ENCODE measurements around the gene HOXC11. TPM values are rescaled to one million over a fixed set of nuclear protein-coding genes. Genes with fewer than 3 reads are reported as not detected.

Gene HOXC11
- total RNA-seq, 1 donor from 2014 or later, result not detected

GRCh38 chr12:53958128-53958527, 14.8 kb upstream of the HOXC11 start:
- DNase-seq, result no peak

- DNase-seq, result no peak
These were observed 13.6 kb upstream of the HOXC11 start for GRCh38 chr12:53959314-53959713.

GRCh38 chr12:53960187-53961024, 12.5 kb upstream of the HOXC11 start:
- no peak for DNase-seq

- no peak for DNase-seq
These were observed 11.7 kb upstream of the HOXC11 start for GRCh38 chr12:53961025-53961761.

- no peak for DNase-seq
These were observed 9.9 kb upstream of the HOXC11 start for GRCh38 chr12:53963005-53963404.

DNA sequence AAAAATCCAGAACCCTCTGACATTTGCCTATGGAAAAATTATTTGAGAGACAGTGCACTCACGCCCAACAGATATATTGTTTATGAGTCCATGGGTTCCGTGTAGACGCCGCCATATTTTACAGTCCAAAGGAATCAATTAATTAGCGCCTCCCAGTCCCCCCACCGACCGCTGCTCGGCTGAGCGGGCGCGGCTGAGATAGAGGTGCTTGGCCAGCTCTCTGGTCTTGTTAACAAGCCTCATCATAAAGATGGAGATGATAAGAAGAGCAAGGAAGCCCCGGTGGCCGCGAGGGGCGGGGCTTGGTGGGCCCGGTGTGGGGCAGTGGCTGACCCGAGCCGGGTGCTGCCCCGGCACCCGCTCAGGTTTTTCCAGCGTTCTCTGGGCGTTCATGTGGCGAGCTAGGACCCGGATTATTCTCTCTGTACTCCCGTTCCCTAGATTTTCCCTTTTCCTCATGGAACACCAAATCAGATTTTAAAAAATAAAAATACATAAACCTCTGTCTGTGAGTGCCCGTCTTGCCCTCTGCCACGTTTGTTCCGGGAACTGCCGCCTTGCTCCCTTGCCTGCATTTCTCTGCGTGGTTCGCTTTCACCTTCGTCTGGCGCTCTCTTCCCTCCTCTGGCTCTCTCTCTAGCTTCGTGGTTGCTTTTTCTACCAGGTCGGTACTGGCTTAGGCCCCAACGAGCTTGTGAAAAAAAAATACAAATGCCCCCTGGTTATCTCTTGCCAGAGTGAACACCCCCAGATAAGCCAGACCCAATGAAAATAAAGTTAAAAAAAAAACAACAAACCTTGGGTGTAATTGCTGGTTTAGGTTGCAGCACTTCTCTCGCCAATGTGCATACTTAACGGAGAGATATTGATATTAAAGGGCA, 9.3 kb upstream of the HOXC11 start:
- no peak for DNase-seq

DNA sequence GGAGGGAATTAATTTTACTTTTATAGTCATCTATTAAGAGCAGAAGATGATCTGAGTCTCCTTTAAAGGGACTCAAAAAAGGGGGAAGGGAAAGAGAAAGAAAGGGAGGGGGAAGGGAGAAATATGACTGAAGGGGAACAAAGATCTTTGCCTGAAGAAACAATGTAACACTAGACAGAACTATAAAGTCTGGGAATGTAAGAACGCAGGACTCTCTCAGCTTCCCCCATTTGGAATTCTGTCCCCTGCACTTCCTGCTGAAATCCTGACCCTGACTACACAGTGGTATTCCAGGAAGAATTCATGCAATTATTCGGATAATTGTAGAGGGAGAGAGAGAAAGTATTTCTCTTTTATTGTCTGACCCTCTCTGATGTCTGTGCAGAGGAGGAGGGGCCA, 8.6 kb upstream of the HOXC11 start:
- no peak for DNase-seq

DNA sequence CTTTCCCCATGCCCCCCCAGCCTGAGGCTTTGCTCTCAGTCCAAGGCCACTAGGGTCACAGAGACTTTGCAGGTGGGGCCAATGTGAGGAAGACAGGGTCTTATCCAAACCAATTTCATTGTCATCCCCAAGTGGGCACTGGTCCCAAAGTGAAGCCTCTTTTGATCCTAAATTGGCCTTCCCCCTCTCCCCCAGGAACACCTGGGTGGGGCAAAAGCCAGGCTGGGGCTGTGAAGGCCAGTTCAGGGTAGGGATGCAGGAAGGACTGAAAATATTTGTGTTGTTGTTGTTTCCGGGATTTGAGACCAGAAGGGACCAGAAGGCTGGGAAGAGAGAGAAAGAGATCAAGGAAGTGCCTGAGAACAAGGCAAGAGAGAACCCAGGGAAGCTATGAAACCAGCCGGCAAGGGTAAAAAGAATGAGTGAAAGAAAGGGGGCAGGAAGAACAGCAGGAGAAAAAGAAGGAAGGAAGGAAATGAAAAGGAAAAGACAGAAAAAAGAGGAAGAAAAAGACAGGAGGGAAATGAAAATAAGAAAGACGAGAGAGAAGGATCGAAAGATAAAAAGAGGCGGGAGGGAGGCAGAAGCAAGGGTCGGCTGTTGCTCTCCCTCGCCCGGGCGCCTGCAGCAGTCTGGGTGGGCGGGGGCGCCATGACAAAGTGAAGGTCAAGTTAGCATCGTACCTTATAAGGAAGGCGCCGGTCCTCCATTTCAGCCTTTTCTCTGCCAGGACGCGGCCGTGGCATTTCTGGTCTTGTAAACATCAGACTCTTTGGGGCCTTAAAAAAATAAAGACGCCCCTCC, 7.4 kb upstream of the HOXC11 start:
- no peak for DNase-seq

GRCh38 chr12:53966085-53966384, 6.9 kb upstream of the HOXC11 start:
- no peak for DNase-seq

DNA sequence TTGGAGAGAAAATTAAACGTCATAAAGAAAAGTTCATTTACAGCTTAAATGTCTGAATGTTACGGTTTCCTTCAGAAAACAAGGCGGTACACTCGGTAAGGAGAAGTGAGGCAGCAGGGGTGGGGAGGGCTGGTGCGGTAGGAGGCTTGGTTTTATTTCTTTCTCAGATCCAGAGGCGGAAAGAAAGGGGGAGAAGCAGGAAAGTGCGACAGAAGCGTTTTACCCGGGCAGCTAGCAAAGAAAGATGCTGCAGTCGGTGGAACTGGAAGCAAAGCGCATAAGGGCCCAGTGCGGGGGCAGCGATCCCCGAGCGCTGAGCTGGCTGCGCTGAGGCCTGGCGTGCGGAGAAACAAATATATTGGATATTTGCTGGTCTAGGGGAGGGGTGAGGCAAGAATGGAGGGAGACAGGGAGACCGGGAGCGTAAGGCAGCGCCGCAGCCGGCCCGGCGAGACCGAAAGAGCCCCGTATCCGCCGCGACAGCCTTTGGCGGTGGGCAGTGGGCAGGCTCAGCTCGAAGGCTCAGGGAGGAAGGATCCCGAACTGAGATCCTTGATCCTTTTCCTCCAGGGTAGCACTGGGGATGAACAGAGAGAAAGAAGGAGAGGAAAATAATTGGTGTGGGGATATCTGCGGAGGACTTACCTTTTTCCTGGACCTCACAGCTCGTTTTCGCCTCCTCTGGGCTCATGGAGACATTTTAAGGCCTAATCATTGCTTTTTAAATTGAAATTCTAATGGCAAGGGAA, 6.4 kb upstream of the HOXC11 start:
- no peak for DNase-seq

DNA sequence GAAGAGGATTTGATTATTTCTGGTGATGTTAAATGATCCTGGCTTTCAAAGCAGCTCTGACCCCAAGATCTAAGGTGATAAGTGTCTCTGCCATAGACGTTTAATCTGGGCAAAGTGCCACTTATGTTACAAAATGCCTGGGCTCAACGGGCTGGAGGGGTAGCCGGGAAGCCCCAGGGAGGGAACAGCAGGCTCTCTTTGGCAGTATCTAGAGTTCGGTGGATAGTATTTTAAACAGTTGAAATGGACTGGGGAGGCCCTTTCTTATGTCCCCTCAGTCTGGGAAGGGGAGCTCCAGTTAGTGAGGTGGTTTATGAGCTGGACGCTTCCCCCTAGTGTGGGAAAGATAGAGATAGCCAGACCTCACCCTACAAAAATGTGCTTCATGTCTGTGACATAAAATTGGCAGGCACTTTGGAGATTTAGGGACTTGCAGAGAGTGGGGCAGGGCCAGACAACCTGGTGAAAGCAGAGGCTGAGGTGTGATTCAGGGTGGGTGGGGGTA, 5.5 kb upstream of the HOXC11 start:
- no peak for DNase-seq

GRCh38 chr12:53968214-53969127, 4.5 kb upstream of the HOXC11 start:
- no peak for DNase-seq

DNA sequence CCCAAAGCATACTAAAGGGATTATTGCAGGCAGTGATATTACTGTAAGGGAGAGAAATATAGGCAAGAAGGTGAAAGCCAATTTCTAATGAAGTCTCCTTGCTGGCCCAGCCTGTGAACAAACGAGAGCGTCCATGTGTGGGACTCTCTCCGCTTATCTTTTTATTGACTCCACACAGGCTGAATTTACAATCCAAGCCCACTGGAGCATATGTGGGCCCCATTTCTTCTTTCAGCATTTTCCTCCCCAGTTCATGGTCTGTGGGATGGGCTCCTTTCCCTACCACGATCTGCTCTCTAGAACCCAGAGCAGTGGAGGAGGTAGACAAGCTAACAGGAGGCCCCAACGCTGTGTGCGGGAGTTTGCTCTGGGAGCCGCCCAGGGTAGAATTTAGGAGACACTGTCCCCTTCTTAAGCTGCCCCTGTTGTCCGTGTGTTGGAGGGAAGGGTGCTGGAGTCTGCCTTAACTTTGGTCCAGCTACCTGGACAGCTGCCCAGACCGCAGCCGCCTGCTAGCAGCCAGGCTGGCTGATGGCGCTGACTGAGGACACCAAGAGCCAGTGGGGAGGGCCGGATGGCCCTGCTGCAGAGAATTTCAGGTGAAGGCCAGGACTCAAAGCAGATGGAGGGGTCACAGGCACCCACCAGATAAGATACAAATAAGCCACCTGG, 3.2 kb upstream of the HOXC11 start:
- no peak for DNase-seq

GRCh38 chr12:53970451-53970850, 2.5 kb upstream of the HOXC11 start:
- DNase-seq, result no peak

DNA sequence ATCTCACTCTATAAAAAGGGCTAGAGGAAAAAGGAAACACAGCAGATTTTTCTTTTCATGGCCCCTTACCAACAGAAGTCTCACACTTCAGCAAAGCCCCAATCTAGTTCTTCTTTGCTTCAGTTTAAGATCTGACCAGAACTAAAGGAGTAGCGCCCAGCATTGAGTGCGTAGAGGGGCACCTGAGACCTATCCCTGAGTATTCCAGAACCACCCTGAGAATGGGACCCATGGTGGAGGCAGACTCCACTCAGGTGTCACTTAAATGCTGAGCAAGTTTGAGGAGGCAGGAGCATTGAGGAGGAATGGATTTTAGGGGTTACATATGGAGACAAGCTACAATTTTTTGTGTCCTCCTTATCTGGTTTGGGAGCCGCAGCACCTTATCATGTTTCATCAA, 1.8 kb upstream of the HOXC11 start:
- no peak for DNase-seq

- no peak for DNase-seq
These were observed 1.2 kb upstream of the HOXC11 start for GRCh38 chr12:53971686-53972085.

DNA sequence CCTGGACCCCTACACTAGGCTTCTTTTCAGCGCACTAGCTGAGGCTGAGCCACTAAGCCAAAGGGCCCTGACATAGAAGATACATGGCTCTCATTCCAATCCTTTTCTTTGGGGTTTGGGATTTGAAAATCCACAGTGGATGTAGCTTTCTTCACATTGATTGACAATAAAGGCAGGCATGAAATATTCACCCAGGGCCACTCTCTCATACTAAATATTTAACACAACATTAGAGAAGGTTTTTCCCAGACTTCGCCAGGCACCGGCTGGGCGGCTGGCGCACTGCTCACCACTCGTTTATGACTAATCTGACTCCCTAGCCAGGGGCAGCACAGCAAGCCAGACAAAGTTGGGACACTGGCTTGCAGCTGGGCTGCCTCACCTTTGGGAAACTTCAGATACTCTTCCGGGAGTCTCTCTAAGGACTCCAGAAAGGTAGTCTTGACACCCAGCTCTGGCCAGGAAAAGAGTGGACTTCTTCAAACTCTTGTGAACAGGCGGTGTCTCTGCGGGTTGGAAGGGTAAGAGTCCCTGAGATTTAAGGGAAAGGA, 699 bp upstream of the HOXC11 start:
- DNase-seq, result no peak

GRCh38 chr12:53973236-53974042, 513 bp downstream of the HOXC11 start:
- DNase-seq, result no peak

Measured in dermis blood vessel endothelial cell (primary cell).